ENCODE results near the gene RPGR. TPM values are rescaled to one million over a fixed set of nuclear protein-coding genes. Genes with fewer than 3 reads are reported as not detected.

Gene RPGR
- total RNA-seq, 2 donors from 2014 or later, result 14.8 to 21.1 TPM

DNA sequence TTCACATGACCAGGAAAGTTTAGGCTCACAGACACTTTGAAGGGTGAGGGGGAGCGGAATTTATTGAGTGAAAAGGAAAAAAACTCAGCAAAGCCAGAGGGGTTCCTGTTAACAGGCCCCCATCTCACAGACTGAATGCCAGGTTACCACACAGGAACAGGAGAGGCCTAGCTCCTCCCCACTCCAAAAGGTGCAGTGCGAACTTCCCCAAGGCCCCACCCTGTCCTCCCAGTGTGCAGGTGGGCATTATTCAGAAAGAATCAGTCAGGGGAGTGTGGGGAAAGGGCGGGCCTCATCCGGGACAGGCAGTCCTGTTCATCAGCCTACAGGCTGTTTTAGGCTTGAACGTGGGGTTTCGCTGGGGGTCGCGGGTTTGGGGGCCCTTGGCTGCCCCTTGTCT, 29.1 kb upstream of the RPGR start:
- intact Hi-C loops (cut with DNase I), result no loop called here
- ATAC-seq (no peak), DNase-seq (no peak)
- no peaks in the 10 kb centered on the region for H3K9me3 ChIP-seq
- H3K4me3 ChIP-seq, result no peak overlapping the region
- H3K36me3 ChIP-seq (replicated peaks in 1 of 2; ENCODE audit: insufficient read depth in 1 of 2, low read depth in 2 of 2), result no peaks in the 10 kb centered on the region
- TF ChIP-seq POLR2A (IDR thresholded peaks at IDR 0.05) (no peak), CTCF (IDR thresholded peaks at IDR 0.05) (no peak)
- H3K4me1 ChIP-seq, result no peaks in the 10 kb centered on the region
- no peaks in the 10 kb centered on the region for H3K27me3 ChIP-seq
- H3K27ac ChIP-seq, result no peak overlapping the region
- WGBS, 2 donors, result 90 to 93% methylated on average over 6 to 7 of the region's 8 CpGs

- Histone ChIP-seq H3K36me3 (replicated peaks in 1 of 2; ENCODE audit: insufficient read depth in 1 of 2, low read depth in 2 of 2) (no peaks in the 10 kb centered on the region), H3K9me3 (no peaks in the 10 kb centered on the region), H3K4me3 (no peak within 1 kb of the TSS), H3K27ac (peak within 1 kb of the TSS in 1 of 4 donors; percentile 34), H3K27me3 (no peaks in the 10 kb centered on the region), H3K4me1 (no peaks in the 10 kb centered on the region)
- WGBS, 2 donors, result 22 to 30% methylated on average over 4 of the region's 4 CpGs
- DNase-seq (no peak), ATAC-seq (peak; percentile 42)
- intact Hi-C loops (cut with DNase I), result no loop called here
- TF ChIP-seq CTCF (IDR thresholded peaks at IDR 0.05) (no peak), POLR2A (IDR thresholded peaks at IDR 0.05) (no peak)
These were observed 25.1 kb upstream of the RPGR start, which contains the start of gene OTC for GRCh38 chrX:38352362-38352761. TSS of gene OTC (plus strand) at chrX:38352604. CDS start at chrX:38352697, 93 bp downstream.

DNA sequence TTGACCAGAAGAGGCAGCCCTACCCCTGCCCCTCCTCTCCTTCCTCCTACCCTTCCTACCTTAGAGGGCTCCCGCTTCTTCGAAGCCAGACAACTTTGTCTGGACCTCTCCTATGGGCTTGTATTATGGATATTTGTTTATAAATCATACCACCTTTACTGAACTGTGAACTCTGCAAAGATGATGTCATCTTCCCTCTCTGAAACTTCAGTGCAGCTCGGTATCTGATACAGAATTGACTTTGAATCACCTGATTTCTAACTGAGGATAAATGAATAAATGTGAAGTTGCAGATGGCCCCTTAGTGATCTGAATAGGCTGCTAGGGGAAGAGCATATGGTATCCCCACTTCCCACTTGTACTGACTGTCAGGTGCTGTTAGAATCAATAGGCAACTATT, 24.0 kb upstream of the RPGR start:
- H3K4me1 ChIP-seq, result no peaks in the 10 kb centered on the region
- H3K27me3 ChIP-seq, result no peaks in the 10 kb centered on the region
- H3K9me3 ChIP-seq, result no peaks in the 10 kb centered on the region
- ATAC-seq, result no peak
- no peak overlapping the region for H3K27ac ChIP-seq
- no peak overlapping the region for H3K4me3 ChIP-seq
- H3K36me3 ChIP-seq (replicated peaks in 1 of 2; ENCODE audit: insufficient read depth in 1 of 2, low read depth in 2 of 2), result no peaks in the 10 kb centered on the region
- TF ChIP-seq CTCF (IDR thresholded peaks at IDR 0.05), result no peak
- no peak for TF ChIP-seq POLR2A (IDR thresholded peaks at IDR 0.05)
- DNase-seq, result no peak
- WGBS, 2 donors, result 73 to 76% methylated on average over 3 of the region's 3 CpGs
- intact Hi-C loops (cut with DNase I), result no loop called here

DNA sequence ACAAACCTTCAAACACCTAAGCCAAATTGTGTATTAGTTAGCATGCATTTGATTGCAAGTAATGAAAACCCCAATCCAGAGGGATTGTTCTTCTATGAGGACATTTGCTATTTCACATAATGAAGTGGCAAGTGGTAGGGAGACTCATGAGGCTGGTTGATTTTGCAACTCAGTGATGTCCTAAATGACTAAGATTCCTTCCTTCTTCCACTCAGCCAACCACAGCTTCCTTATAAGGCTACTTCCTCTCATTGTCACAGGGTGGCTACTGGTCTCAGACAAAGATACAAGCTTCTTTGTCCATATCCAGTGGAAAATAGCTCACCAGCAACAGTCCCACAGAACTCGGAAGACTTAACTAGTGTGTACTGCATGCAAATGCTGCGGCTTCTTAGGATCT, 19.8 kb upstream of the RPGR start:
- ATAC-seq (no peak), DNase-seq (peak in 1 of 4 donors; percentile 31)
- TF ChIP-seq POLR2A (IDR thresholded peaks at IDR 0.05), result no peak
- TF ChIP-seq CTCF (IDR thresholded peaks at IDR 0.05), result no peak
- no peak overlapping the region for H3K4me3 ChIP-seq
- WGBS, 2 donors, result 80 to 92% methylated on average over 2 of the region's 2 CpGs
- no peak overlapping the region for H3K27ac ChIP-seq
- H3K4me1 ChIP-seq, result peaks cover 18% of the 10 kb centered on the region
- H3K36me3 ChIP-seq (replicated peaks in 1 of 2; ENCODE audit: insufficient read depth in 1 of 2, low read depth in 2 of 2), result no peaks in the 10 kb centered on the region
- intact Hi-C loops (cut with DNase I), result no loop called here
- no peaks in the 10 kb centered on the region for H3K27me3 ChIP-seq
- no peaks in the 10 kb centered on the region for H3K9me3 ChIP-seq

DNA sequence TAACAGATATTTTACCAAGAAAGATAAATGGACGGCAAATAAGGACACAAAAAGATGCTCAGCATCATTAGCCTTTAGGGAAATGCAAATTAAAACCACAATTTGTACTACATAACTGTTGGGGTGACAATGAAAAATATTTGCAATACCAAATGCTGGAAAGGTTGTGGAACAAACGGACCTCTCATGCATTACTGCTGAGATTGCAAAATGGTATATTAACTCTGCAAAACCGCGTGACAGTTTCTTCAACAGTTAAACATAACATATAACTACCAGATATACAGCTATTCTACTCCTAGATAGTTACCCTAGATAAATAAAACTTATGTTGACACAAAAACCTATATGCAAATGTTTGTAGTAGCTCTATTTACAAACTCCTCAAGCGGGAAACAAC, 18.8 kb upstream of the RPGR start:
- DNase-seq (no peak), ATAC-seq (no peak)
- no peaks in the 10 kb centered on the region for H3K27me3 ChIP-seq
- intact Hi-C loops (cut with DNase I), result no loop called here
- no peak overlapping the region for H3K27ac ChIP-seq
- no peaks in the 10 kb centered on the region for H3K36me3 ChIP-seq (replicated peaks in 1 of 2; ENCODE audit: insufficient read depth in 1 of 2, low read depth in 2 of 2)
- no peak overlapping the region for H3K4me3 ChIP-seq
- H3K9me3 ChIP-seq, result no peaks in the 10 kb centered on the region
- WGBS, 2 donors, result 60 to 65% methylated on average over 4 of the region's 5 CpGs
- peaks cover 19% of the 10 kb centered on the region for H3K4me1 ChIP-seq
- TF ChIP-seq CTCF (IDR thresholded peaks at IDR 0.05) (no peak), POLR2A (IDR thresholded peaks at IDR 0.05) (no peak)

Measured in body of pancreas (tissue), 4 donors.